GM19467 (cell line): ENCODE results near the gene AGPS.

Experiments
- ATAC-seq: cut with Tn5 transposase; IDR thresholded peaks from one replicate; pipeline ENCODE4 v1.9.1; 2021; ENCODE audit warnings: mild to moderate bottlenecking, moderate library complexity; ENCODE audit not compliant: unreplicated experiment

AGPS gene

DNA sequence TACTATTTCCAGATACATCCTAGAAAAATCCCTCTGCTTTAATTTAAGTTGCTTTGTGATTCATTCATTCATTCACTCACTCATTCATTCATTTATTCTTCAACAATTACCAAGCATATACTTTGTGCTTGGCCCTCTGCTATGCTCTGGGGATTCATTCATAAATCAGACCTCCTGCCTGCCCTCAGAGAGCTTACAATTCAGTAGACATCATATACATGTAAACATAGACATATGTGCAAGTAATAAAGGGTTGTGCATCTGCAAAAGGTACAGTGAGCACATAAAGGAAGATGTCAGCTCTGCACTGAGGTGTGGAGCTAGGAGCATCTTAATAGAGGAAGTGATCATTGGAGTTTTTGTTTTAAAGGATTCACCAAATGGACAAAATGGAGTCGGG lies 189.4 kb downstream of the AGPS start:
- no peak for ATAC-seq

GRCh38 chr2:177584030-177584692 lies 191.6 kb downstream of the AGPS start:
- no peak for ATAC-seq

GRCh38 chr2:177585234-177585863 lies 192.8 kb downstream of the AGPS start:
- no peak for ATAC-seq

DNA sequence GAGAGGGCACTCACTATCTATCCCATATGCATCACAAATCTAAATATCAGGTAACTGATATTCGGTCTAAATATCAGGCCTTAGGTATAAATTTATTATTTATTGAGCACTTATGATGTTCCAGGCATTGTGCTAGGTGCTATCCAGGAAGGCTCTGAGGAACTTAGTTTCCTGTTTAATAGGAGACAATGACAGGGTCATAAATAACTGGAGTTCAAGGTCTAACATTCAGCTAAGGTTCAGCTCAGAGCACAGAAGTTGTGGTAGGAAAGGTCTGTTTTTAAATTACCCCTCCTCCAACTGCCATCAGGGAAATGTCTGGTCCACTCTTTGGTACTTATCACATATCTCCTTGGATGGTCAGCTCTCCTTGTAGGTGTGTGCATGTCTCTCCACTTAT lies 193.6 kb downstream of the AGPS start:
- no peak for ATAC-seq

DNA sequence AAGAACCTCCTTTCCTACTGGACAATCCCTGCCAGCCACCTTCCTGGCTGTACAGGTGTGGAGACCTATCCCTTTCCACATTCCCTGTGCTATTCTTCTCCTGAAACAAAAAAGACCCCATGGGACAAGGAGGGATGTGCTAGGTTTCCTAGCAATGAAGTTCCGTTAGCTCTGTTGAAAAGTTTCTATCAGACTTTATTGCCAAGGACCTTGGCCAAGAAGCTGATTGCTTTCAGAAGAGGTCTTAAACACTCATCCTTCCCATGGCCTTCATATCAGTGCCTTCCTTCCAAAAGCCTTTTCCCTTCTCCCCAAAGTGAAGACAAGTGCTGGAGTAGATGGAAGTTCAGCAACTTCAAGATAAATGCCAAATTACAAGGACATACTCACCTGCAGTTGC lies 194.8 kb downstream of the AGPS start:
- no peak for ATAC-seq

DNA sequence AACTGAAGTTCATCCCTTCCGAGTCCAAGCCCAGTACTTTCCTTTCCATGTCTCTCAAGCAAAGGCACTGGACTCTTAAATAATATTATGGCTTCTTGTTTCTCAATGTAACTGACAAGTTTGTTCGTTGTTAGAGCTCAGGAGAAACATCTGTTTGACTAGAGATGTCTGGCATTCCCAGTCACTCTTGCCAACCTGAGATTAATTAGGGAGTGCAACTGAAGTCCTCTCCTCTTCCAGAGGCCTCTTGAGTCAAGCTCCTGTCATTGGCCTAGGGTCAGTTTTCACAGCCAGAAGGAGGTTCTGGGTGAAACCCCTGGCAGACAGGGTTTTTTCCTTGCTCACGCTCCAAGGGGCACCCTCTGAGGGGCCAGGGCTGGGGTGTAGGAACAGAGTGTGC lies 196.1 kb downstream of the AGPS start:
- no peak for ATAC-seq

GRCh38 chr2:177589186-177589585 lies 196.6 kb downstream of the AGPS start:
- ATAC-seq: no peak

GRCh38 chr2:177592397-177592796 lies 199.8 kb downstream of the AGPS start:
- ATAC-seq: no peak

GRCh38 chr2:177592945-177593344 lies 200.4 kb downstream of the AGPS start:
- ATAC-seq: no peak

DNA sequence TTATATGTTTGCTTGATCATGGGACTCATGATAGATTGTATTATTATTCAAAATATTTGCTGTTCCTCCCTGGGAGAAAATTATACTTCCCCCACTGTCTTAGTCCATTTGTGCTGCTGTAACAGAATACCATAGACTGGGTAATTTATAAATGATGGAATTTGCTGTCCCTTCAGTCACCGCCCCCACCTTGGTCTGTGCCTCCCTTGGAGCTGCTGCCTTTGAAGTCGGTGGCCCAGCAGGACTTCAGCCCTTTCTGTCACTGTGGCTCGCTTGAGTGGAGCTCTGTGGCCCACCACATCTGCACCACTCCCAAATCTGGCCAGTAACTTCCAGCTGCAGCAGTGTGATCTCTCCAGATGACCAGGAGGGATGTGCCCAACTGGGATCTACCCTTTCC lies 200.8 kb downstream of the AGPS start:
- ATAC-seq: no peak
